LNCaP clone FGC (cell line): ENCODE data around the gene PRKG1.

ENCODE experiments used
- DNase-seq: peaks from one replicate; pipeline ENCODE4 v3.0.0-alpha.2; 2011; ENCODE audit warnings: low read depth
- H3K4me3 ChIP-seq: 2 replicates; pipeline ENCODE4 v1.5.1; 2011; ENCODE audit warnings: mild to moderate bottlenecking, low read depth, low read length, control low read depth
- CTCF ChIP-seq: IDR thresholded peaks from 2 replicates; pipeline ENCODE4 v1.5.1; 2012; ENCODE audit warnings: mild to moderate bottlenecking; ENCODE audit not compliant: control insufficient read depth, insufficient read depth; ENCODE audit errors: extremely low read depth

Gene PRKG1

GRCh38 chr10:52056291-52056690, 982.0 kb downstream of the PRKG1 start:
- no peak for DNase-seq
- no peak overlapping the region for H3K4me3 ChIP-seq
- no peak for TF ChIP-seq CTCF

- TF ChIP-seq CTCF: no peak
- no peak overlapping the region for H3K4me3 ChIP-seq
- DNase-seq: no peak
Measured at GRCh38 chr10:52059089-52059488, 984.8 kb downstream of the PRKG1 start.

GRCh38 chr10:52063159-52063558, 988.9 kb downstream of the PRKG1 start:
- H3K4me3 ChIP-seq: no peak overlapping the region
- no peak for DNase-seq
- TF ChIP-seq CTCF: no peak

- no peak overlapping the region for H3K4me3 ChIP-seq
- no peak for DNase-seq
- TF ChIP-seq CTCF: no peak
Measured at GRCh38 chr10:52064084-52064845, 990.0 kb downstream of the PRKG1 start.

GRCh38 chr10:52066383-52066782, 992.1 kb downstream of the PRKG1 start:
- no peak overlapping the region for H3K4me3 ChIP-seq
- DNase-seq: no peak
- peak; percentile 35 for TF ChIP-seq CTCF

- no peak overlapping the region for H3K4me3 ChIP-seq
- no peak for TF ChIP-seq CTCF
- no peak for DNase-seq
Measured at GRCh38 chr10:52068485-52068884, 994.2 kb downstream of the PRKG1 start.

GRCh38 chr10:52071814-52072213, 997.5 kb downstream of the PRKG1 start:
- H3K4me3 ChIP-seq: no peak overlapping the region
- TF ChIP-seq CTCF: no peak
- no peak for DNase-seq
